ENCODE measurements around the gene AGBL1.

DNA sequence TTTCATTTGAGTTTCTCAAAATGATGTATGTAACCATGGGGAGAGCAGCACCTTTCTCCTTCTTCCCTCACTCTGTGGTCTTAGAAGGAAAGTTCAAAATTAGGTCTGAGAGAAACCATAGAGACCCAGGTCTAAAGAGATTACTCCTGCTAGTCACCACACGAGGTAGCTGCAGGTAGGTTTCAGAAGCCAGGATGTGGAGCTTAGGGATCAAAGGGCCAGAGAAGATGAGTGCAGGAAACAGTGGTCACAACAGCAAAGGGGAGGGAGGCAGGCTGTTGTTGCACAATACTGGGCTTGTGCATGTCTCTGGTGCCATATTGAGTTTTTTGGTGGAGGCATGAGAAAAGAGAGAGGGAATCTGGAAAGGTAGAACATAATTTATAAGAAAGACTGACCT lies 583.6 kb downstream of the AGBL1 start:
- TF ChIP-seq CTCF (IDR thresholded peaks at IDR 0.05) (no peak), POLR2A (IDR thresholded peaks at IDR 0.05) (no peak)
